Neural progenitor cell (in vitro differentiated cells): Measurements from ENCODE around the gene MRPS27.

Experiments used
- CTCF ChIP-seq: fragments of 200-600 bp; sonication (generic); IDR thresholded peaks from 2 replicates; pipeline ENCODE4 v1.5.1; 2017; ENCODE audit warnings: antibody characterized with exemption, mild to moderate bottlenecking
- EZH2 ChIP-seq: fragments of 200-600 bp; sonication (generic); IDR thresholded peaks from 2 replicates; pipeline ENCODE4 v1.6.1; 2017; ENCODE audit warnings: antibody characterized with exemption, mild to moderate bottlenecking, moderate library complexity

GRCh38 chr5:72269411-72269780 is 50.6 kb downstream of the MRPS27 start:
- TF ChIP-seq EZH2, result no peak
- peak; percentile 2 for TF ChIP-seq CTCF
